ENCODE measurements around the gene FMNL2. TPM values are rescaled to one million over a fixed set of nuclear protein-coding genes. Genes with fewer than 3 reads are reported as not detected.

Gene FMNL2
- total and polyA plus RNA-seq, 2 experiments from 2014 or later: 16.5 to 45.4 TPM

DNA sequence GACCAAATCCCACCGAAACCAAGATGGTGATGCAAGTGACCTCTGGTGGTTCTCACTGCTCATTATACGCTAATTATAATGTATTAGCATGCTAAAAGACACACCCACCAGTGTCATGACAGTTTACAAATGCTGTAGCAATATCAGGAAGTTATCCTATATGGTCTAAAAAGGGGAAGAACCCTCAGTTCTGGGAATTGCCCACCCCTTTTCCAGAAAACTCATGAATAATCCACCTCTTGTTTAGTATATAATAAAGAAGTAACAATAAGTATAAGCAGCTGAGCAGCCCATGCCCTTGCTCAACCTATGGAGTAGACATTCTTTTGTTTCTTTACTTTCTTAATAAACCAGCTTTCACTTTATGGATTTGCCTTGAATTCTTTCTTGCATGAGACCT, 31.0 kb upstream of the FMNL2 start:
- no peak overlapping the region for H3K4me3 ChIP-seq
- DNase-seq (ENCODE audit: low spot score) (no peak), ATAC-seq (no peak)
- H2AFZ ChIP-seq: no peak overlapping the region
- H3K36me3 ChIP-seq (ENCODE audit: insufficient read depth): no peaks in the 10 kb centered on the region
- no peaks in the 10 kb centered on the region for H3F3A ChIP-seq (replicated peaks; ENCODE audit: low read depth)
- peaks cover 6% of the 10 kb centered on the region for H3K4me1 Mint-ChIP-seq
- H3K9me2 ChIP-seq (ENCODE audit: insufficient read depth): no peaks in the 10 kb centered on the region
- H3K27me3 Mint-ChIP-seq (ENCODE audit: insufficient read depth, low read depth, poor library complexity): no peaks in the 10 kb centered on the region
- no peaks in the 10 kb centered on the region for H3K36me3 Mint-ChIP-seq (ENCODE audit: low read depth)
- no peak overlapping the region for H3K4me2 ChIP-seq
- no peaks in the 10 kb centered on the region for H3K27me3 ChIP-seq (ENCODE audit: insufficient read depth)
- no peak overlapping the region for H3K27ac ChIP-seq (ENCODE audit: low read depth)
- no peak overlapping the region for H3K4me3 Mint-ChIP-seq
- H3K27ac Mint-ChIP-seq: no peak overlapping the region
- no peaks in the 10 kb centered on the region for H3K9me3 Mint-ChIP-seq
- 0 out of 2 replicates have a peak, but pooled peaks cover under 1% of the 10 kb centered on the region for H3K4me1 ChIP-seq (ENCODE audit: insufficient read depth)
- no peaks in the 10 kb centered on the region for H4K20me1 ChIP-seq (replicated peaks; ENCODE audit: insufficient read depth)
- TF ChIP-seq ZNF331 (CRISPR knock-in tag; IDR thresholded peaks at IDR 0.05; ENCODE audit: low read depth) (no peak), EZH2phosphoT487 (IDR thresholded peaks at IDR 0.05; ENCODE audit: unreplicated experiment) (no peak), NANOG (IDR thresholded peaks at IDR 0.05; ENCODE audit: borderline replicate concordance) (no peak), CREB1 (CRISPR knock-in tag; IDR thresholded peaks at IDR 0.05; ENCODE audit: low read depth) (no peak), STAT1 (IDR thresholded peaks at IDR 0.05; ENCODE audit: unreplicated experiment) (no peak), ZNF114 (CRISPR knock-in tag; IDR thresholded peaks at IDR 0.05) (no peak), JUNB (IDR thresholded peaks at IDR 0.05; ENCODE audit: unreplicated experiment) (no peak), POLR2AphosphoS5 (IDR thresholded peaks at IDR 0.05; ENCODE audit: low read depth) (no peak), EZH2 (IDR thresholded peaks at IDR 0.05; ENCODE audit: low read depth, unreplicated experiment) (no peak)
- TF ChIP-seq, protein P1, sequence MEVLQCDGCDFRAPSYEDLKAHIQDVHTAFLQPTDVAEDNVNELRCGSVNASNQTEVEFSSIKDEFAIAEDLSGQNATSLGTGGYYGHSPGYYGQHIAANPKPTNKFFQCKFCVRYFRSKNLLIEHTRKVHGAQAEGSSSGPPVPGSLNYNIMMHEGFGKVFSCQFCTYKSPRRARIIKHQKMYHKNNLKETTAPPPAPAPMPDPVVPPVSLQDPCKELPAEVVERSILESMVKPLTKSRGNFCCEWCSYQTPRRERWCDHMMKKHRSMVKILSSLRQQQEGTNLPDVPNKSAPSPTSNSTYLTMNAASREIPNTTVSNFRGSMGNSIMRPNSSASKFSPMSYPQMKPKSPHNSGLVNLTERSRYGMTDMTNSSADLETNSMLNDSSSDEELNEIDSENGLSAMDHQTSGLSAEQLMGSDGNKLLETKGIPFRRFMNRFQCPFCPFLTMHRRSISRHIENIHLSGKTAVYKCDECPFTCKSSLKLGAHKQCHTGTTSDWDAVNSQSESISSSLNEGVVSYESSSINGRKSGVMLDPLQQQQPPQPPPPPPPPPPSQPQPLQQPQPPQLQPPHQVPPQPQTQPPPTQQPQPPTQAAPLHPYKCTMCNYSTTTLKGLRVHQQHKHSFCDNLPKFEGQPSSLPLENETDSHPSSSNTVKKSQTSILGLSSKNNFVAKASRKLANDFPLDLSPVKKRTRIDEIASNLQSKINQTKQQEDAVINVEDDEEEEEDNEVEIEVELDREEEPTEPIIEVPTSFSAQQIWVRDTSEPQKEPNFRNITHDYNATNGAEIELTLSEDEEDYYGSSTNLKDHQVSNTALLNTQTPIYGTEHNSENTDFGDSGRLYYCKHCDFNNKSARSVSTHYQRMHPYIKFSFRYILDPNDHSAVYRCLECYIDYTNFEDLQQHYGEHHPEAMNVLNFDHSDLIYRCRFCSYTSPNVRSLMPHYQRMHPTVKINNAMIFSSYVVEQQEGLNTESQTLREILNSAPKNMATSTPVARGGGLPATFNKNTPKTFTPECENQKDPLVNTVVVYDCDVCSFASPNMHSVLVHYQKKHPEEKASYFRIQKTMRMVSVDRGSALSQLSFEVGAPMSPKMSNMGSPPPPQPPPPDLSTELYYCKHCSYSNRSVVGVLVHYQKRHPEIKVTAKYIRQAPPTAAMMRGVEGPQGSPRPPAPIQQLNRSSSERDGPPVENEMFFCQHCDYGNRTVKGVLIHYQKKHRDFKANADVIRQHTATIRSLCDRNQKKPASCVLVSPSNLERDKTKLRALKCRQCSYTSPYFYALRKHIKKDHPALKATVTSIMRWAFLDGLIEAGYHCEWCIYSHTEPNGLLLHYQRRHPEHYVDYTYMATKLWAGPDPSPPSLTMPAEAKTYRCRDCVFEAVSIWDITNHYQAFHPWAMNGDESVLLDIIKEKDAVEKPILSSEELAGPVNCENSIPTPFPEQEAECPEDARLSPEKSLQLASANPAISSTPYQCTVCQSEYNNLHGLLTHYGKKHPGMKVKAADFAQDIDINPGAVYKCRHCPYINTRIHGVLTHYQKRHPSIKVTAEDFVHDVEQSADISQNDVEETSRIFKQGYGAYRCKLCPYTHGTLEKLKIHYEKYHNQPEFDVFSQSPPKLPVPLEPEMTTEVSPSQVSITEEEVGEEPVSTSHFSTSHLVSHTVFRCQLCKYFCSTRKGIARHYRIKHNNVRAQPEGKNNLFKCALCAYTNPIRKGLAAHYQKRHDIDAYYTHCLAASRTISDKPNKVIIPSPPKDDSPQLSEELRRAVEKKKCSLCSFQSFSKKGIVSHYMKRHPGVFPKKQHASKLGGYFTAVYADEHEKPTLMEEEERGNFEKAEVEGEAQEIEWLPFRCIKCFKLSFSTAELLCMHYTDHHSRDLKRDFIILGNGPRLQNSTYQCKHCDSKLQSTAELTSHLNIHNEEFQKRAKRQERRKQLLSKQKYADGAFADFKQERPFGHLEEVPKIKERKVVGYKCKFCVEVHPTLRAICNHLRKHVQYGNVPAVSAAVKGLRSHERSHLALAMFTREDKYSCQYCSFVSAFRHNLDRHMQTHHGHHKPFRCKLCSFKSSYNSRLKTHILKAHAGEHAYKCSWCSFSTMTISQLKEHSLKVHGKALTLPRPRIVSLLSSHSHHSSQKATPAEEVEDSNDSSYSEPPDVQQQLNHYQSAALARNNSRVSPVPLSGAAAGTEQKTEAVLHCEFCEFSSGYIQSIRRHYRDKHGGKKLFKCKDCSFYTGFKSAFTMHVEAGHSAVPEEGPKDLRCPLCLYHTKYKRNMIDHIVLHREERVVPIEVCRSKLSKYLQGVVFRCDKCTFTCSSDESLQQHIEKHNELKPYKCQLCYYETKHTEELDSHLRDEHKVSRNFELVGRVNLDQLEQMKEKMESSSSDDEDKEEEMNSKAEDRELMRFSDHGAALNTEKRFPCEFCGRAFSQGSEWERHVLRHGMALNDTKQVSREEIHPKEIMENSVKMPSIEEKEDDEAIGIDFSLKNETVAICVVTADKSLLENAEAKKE (CRISPR knock-in tag; IDR thresholded peaks at IDR 0.05): no peak
- TF ChIP-seq, protein P2, sequence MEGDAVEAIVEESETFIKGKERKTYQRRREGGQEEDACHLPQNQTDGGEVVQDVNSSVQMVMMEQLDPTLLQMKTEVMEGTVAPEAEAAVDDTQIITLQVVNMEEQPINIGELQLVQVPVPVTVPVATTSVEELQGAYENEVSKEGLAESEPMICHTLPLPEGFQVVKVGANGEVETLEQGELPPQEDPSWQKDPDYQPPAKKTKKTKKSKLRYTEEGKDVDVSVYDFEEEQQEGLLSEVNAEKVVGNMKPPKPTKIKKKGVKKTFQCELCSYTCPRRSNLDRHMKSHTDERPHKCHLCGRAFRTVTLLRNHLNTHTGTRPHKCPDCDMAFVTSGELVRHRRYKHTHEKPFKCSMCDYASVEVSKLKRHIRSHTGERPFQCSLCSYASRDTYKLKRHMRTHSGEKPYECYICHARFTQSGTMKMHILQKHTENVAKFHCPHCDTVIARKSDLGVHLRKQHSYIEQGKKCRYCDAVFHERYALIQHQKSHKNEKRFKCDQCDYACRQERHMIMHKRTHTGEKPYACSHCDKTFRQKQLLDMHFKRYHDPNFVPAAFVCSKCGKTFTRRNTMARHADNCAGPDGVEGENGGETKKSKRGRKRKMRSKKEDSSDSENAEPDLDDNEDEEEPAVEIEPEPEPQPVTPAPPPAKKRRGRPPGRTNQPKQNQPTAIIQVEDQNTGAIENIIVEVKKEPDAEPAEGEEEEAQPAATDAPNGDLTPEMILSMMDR (conservative IDR thresholded peaks at IDR 0.05; ENCODE audit: low read depth in 2 of 2): no peak
- TF ChIP-seq, protein P3, sequence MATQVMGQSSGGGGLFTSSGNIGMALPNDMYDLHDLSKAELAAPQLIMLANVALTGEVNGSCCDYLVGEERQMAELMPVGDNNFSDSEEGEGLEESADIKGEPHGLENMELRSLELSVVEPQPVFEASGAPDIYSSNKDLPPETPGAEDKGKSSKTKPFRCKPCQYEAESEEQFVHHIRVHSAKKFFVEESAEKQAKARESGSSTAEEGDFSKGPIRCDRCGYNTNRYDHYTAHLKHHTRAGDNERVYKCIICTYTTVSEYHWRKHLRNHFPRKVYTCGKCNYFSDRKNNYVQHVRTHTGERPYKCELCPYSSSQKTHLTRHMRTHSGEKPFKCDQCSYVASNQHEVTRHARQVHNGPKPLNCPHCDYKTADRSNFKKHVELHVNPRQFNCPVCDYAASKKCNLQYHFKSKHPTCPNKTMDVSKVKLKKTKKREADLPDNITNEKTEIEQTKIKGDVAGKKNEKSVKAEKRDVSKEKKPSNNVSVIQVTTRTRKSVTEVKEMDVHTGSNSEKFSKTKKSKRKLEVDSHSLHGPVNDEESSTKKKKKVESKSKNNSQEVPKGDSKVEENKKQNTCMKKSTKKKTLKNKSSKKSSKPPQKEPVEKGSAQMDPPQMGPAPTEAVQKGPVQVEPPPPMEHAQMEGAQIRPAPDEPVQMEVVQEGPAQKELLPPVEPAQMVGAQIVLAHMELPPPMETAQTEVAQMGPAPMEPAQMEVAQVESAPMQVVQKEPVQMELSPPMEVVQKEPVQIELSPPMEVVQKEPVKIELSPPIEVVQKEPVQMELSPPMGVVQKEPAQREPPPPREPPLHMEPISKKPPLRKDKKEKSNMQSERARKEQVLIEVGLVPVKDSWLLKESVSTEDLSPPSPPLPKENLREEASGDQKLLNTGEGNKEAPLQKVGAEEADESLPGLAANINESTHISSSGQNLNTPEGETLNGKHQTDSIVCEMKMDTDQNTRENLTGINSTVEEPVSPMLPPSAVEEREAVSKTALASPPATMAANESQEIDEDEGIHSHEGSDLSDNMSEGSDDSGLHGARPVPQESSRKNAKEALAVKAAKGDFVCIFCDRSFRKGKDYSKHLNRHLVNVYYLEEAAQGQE (IDR thresholded peaks at IDR 0.05; ENCODE audit: unreplicated experiment): no peak
- TF ChIP-seq, protein P4, sequence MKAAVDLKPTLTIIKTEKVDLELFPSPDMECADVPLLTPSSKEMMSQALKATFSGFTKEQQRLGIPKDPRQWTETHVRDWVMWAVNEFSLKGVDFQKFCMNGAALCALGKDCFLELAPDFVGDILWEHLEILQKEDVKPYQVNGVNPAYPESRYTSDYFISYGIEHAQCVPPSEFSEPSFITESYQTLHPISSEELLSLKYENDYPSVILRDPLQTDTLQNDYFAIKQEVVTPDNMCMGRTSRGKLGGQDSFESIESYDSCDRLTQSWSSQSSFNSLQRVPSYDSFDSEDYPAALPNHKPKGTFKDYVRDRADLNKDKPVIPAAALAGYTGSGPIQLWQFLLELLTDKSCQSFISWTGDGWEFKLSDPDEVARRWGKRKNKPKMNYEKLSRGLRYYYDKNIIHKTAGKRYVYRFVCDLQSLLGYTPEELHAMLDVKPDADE (IDR thresholded peaks at IDR 0.05): no peak
- no peaks in the 10 kb centered on the region for H3K79me2 ChIP-seq (replicated peaks; ENCODE audit: insufficient read depth)
